ENCODE measurements around the gene BCL2. TPM values are rescaled to one million over a fixed set of nuclear protein-coding genes. Genes with fewer than 3 reads are reported as not detected.

The BCL2 gene
- total and polyA plus RNA-seq, 9 of the 15 experiments (the other 6 are each of a cell fraction or from before 2014, with no cell fraction given), result 0.10 to 1.1 (median 0.65) TPM

- Histone ChIP-seq H3K9me3 (replicated peaks; ENCODE audit: control insufficient read depth, insufficient read depth, low read depth, low read length) (no peaks in the 10 kb centered on the region), H3K4me2 (ENCODE audit: insufficient read depth, low read length) (no peak overlapping the region), H3K27me3 (ENCODE audit: control insufficient read depth in 2 of 2, insufficient read depth in 2 of 2, low read length in 2 of 2) (no peaks in the 10 kb centered on the region; a peak in 2 of 5 replicates), H4K20me1 (replicated peaks; ENCODE audit: control insufficient read depth, insufficient read depth, low read length) (no peaks in the 10 kb centered on the region), H3K4me1 (replicated peaks in 1 of 2; ENCODE audit: control insufficient read depth in 2 of 2, insufficient read depth in 2 of 2, low read length in 2 of 2) (no peaks in the 10 kb centered on the region; a peak in 1 of 5 replicates), H3K9me1 (ENCODE audit: control insufficient read depth, insufficient read depth, low read length) (no peaks in the 10 kb centered on the region), H3K9ac (ENCODE audit: insufficient read depth in 1 of 2, low read depth in 2 of 2, low read length in 2 of 2) (no peak overlapping the region), H3K36me3 (ENCODE audit: control insufficient read depth, insufficient read depth, low read length) (no peaks in the 10 kb centered on the region), H2AFZ (ENCODE audit: low read depth, low read length) (no peak overlapping the region), H3K27ac (ENCODE audit: extremely low read depth, low read depth, low read length) (no peak overlapping the region), H3K79me2 (ENCODE audit: control insufficient read depth, insufficient read depth, low read length) (no peaks in the 10 kb centered on the region), H3K4me3 (no peak overlapping the region)
- in situ Hi-C loops (cut with MboI), result no loop called here
- ChIA-PET POLR2A (no interaction called here), CTCF (ENCODE audit: low intra/inter-chr PET ratio) (no interaction called here)
- intact Hi-C loops (cut with micrococcal nuclease), result no loop called here
- no TSS peak for BruUV-seq (replicated peaks)
- WGBS (ENCODE audit: insufficient coverage, low coverage, missing lambda C conversion rate), result 4% methylated on average over 10 of the region's 12 CpGs
- FAIRE-seq, result no peak
- no peak for TF ChIP-seq FIP1L1 (IDR thresholded peaks at IDR 0.05; ENCODE audit: low read depth, low read length, poor library complexity, severe bottlenecking)
- ATAC-seq, result no peak
- DNase-seq (ENCODE audit: extremely low read depth in 1 of 4, low spot score in 3 of 4), result no peak
These were observed 153.4 kb downstream of the BCL2 start for GRCh38 chr18:63166142-63166541.

- intact Hi-C loops (cut with micrococcal nuclease), result no loop called here
- FAIRE-seq (no peak), DNase-seq (ENCODE audit: extremely low read depth in 1 of 4, low spot score in 3 of 4) (no peak), ATAC-seq (no peak)
- no peaks in the 10 kb centered on the region for H3K9me1 ChIP-seq (ENCODE audit: control insufficient read depth, insufficient read depth, low read length)
- no peak overlapping the region for H3K27ac ChIP-seq (ENCODE audit: extremely low read depth, low read depth, low read length)
- BruUV-seq (replicated peaks), result no TSS peak
- no peaks in the 10 kb centered on the region for H3K79me2 ChIP-seq (ENCODE audit: control insufficient read depth, insufficient read depth, low read length)
- in situ Hi-C loops (cut with MboI), result no loop called here
- H3K4me2 ChIP-seq (ENCODE audit: insufficient read depth, low read length), result no peak overlapping the region
- H3K36me3 ChIP-seq (ENCODE audit: control insufficient read depth, insufficient read depth, low read length), result no peaks in the 10 kb centered on the region
- ChIA-PET CTCF (ENCODE audit: low intra/inter-chr PET ratio) (no interaction called here), POLR2A (no interaction called here)
- H3K27me3 ChIP-seq (ENCODE audit: control insufficient read depth in 2 of 2, insufficient read depth in 2 of 2, low read length in 2 of 2), result peaks cover 3 to 9% of the 10 kb centered on the region in 2 experiments; a peak in 3 of 5 replicates
- H3K4me3 ChIP-seq, result no peak overlapping the region
- 0% methylated on average over 1 of the region's 1 CpG for WGBS (ENCODE audit: insufficient coverage, low coverage, missing lambda C conversion rate)
- no peaks in the 10 kb centered on the region for H4K20me1 ChIP-seq (replicated peaks; ENCODE audit: control insufficient read depth, insufficient read depth, low read length)
- H3K4me1 ChIP-seq (replicated peaks in 1 of 2; ENCODE audit: control insufficient read depth in 2 of 2, insufficient read depth in 2 of 2, low read length in 2 of 2), result no peaks in the 10 kb centered on the region; a peak in 1 of 5 replicates
- no peak overlapping the region for H2AFZ ChIP-seq (ENCODE audit: low read depth, low read length)
- no peaks in the 10 kb centered on the region for H3K9me3 ChIP-seq (replicated peaks; ENCODE audit: control insufficient read depth, insufficient read depth, low read depth, low read length)
- H3K9ac ChIP-seq (ENCODE audit: insufficient read depth in 1 of 2, low read depth in 2 of 2, low read length in 2 of 2), result no peak overlapping the region
- no peak for TF ChIP-seq ZNF764 (CRISPR knock-in tag; IDR thresholded peaks at IDR 0.05; ENCODE audit: low read depth)
- no peak for TF ChIP-seq NR2F6 (CRISPR knock-in tag; IDR thresholded peaks at IDR 0.05)
- no peak for TF ChIP-seq THAP7 (CRISPR knock-in tag; IDR thresholded peaks at IDR 0.05)
- TF ChIP-seq MBD2 (IDR thresholded peaks at IDR 0.05; ENCODE audit: borderline replicate concordance, low read depth), result no peak
- TF ChIP-seq ZZZ3 (IDR thresholded peaks at IDR 0.05), result no peak
- no peak for TF ChIP-seq ARID1B (IDR thresholded peaks at IDR 0.05)
- no peak for TF ChIP-seq MED1 (CRISPR knock-in tag; IDR thresholded peaks at IDR 0.05; ENCODE audit: borderline replicate concordance)
- no peak for TF ChIP-seq ZKSCAN8 (CRISPR knock-in tag; IDR thresholded peaks at IDR 0.05)
- TF ChIP-seq ZNF644 (tag; IDR thresholded peaks at IDR 0.05; ENCODE audit: low read depth), result no peak
- TF ChIP-seq ERF (CRISPR knock-in tag; IDR thresholded peaks at IDR 0.05), result no peak
- no peak for TF ChIP-seq AFF4 (CRISPR knock-in tag; IDR thresholded peaks at IDR 0.05)
- TF ChIP-seq SIN3B (IDR thresholded peaks at IDR 0.05; ENCODE audit: low read depth), result no peak
These were observed 155.2 kb downstream of the BCL2 start for GRCh38 chr18:63164396-63164795.

Data from K562 (cell line).